H1 (cell line): ENCODE data around the gene FNDC7. TPM values are rescaled to one million over a fixed set of nuclear protein-coding genes. Genes with fewer than 3 reads are reported as not detected.

Source experiments
- CTCF ChIA-PET: fragments of 300-600 bp; sonication (Branson Sonifier 250); formaldehyde crosslinking; loops from one replicate; lab custom pipeline; 2021; ENCODE audit not compliant: partially characterized antibody; lab: Charles Lee
- POLR2A ChIA-PET: fragments of 300-600 bp; sonication (Branson Sonifier 250); formaldehyde crosslinking; loops from one replicate; lab custom pipeline; 2021; ENCODE audit warnings: inconsistent platforms; ENCODE audit not compliant: partially characterized antibody; lab: Charles Lee
- DNase-seq, 2 experiments: peaks; one replicate each; pipeline versions ENCODE4 v3.0.0 to v3.0.0-alpha.2; 2010 to 2022; ENCODE audit warnings: low spot score in 2 of 2, low read depth in 1 of 2, mixed read lengths in 1 of 2
- FAIRE-seq: peaks from 2 replicates; lab custom pipeline; 2011; peaks lifted over from hg19 to GRCh38; lab: Jason Lieb, UNC
- H2AFZ ChIP-seq: 2 replicates; pipeline ENCODE4 v1.8.1; 2012; ENCODE audit warnings: low read length, inconsistent platforms
- H2AK5ac ChIP-seq: 2 replicates; pipeline ENCODE4 v1.6.1; 2013; ENCODE audit warnings: low read depth, low read length
- H2BK120ac ChIP-seq: replicated peaks from 2 replicates; pipeline ENCODE3; 2013; ENCODE audit warnings: low read depth, low read length, inconsistent platforms
- H2BK12ac ChIP-seq: 2 replicates; pipeline ENCODE4 v1.6.1; 2013; ENCODE audit warnings: low read depth, low read length
- H2BK15ac ChIP-seq: 2 replicates; pipeline ENCODE4 v1.6.1; 2013; ENCODE audit warnings: low read length
- H2BK20ac ChIP-seq: 2 replicates; pipeline ENCODE4 v1.6.1; 2013; ENCODE audit warnings: low read length
- H2BK5ac ChIP-seq: 2 replicates; pipeline ENCODE4 v1.6.1; 2013; ENCODE audit warnings: low read depth, low read length
- H3K14ac ChIP-seq: 2 replicates; pipeline ENCODE4 v1.6.1; 2013; ENCODE audit warnings: inconsistent platforms; ENCODE audit not compliant: insufficient read length
- H3K18ac ChIP-seq: 2 replicates; pipeline ENCODE4 v1.6.1; 2013; ENCODE audit warnings: low read length; ENCODE audit errors: extremely low read depth
- H3K23ac ChIP-seq: 2 replicates; pipeline ENCODE4 v1.6.1; 2013; ENCODE audit warnings: inconsistent platforms; ENCODE audit not compliant: insufficient read length
- H3K23me2 ChIP-seq: 2 replicates; pipeline ENCODE4 v1.6.1; 2013; ENCODE audit warnings: low read depth, low read length
- H3K27ac ChIP-seq: 2 replicates; pipeline ENCODE4 v1.6.1; 2011; ENCODE audit warnings: low read depth, low read length, inconsistent platforms
- H3K27me3 ChIP-seq, 4 experiments: replicated peaks in 1 of 4; 1 replicate in 1 of 4; 2 replicates in 3 of 4; pipeline versions ENCODE4 v1.6.1 to v1.8.1; 2011 to 2013; ENCODE audit warnings: low read length in 3 of 4, mild to moderate bottlenecking in 3 of 4, inconsistent platforms in 2 of 4, mixed read lengths in 2 of 4, moderate library complexity in 1 of 4; ENCODE audit not compliant: control insufficient read depth in 3 of 4, insufficient read depth in 3 of 4; ENCODE audit errors: extremely low read depth in 1 of 4
- H3K36me3 ChIP-seq, 4 experiments: 2 replicates each; pipeline versions ENCODE4 v1.6.1 to v1.8.1; 2011 to 2013; ENCODE audit warnings: mild to moderate bottlenecking in 4 of 4, low read length in 3 of 4, moderate library complexity in 2 of 4, control low read depth in 1 of 4, inconsistent platforms in 1 of 4; ENCODE audit not compliant: insufficient read depth in 4 of 4, control insufficient read depth in 2 of 4
- H3K4ac ChIP-seq: replicated peaks from 2 replicates; pipeline ENCODE3; 2013; ENCODE audit warnings: low read length, low read depth, mixed read lengths, inconsistent platforms; ENCODE audit not compliant: insufficient read length
- H3K4me1 ChIP-seq, 4 experiments: replicated peaks in 1 of 4; 1 replicate in 1 of 4; 2 replicates in 3 of 4; pipeline versions ENCODE4 v1.6.1 to v1.8.1; 2011 to 2013; ENCODE audit warnings: low read length in 3 of 4, inconsistent platforms in 2 of 4, mixed read lengths in 1 of 4; ENCODE audit not compliant: insufficient read depth in 4 of 4, control insufficient read depth in 3 of 4
- H3K4me2 ChIP-seq, 2 experiments: 2 replicates each; pipeline versions ENCODE4 v1.6.1 to v1.8.1; 2011 to 2013; ENCODE audit warnings: low read depth in 2 of 2, low read length in 2 of 2, control low read depth in 1 of 2, inconsistent platforms in 1 of 2, mild to moderate bottlenecking in 1 of 2; ENCODE audit not compliant: insufficient read depth in 1 of 2
- H3K4me3 ChIP-seq, 4 experiments: fragments of 200-600, 300-600 bp in 1 of 4; sonication (generic), shearing (Covaris generic), sonication (Bioruptor Twin) in 1 of 4; 2 replicates each; pipeline versions ENCODE4 v1.5.1 to v1.8.1; 2011 to 2016; ENCODE audit warnings: low read length in 4 of 4, low read depth in 3 of 4, control low read depth in 2 of 4, inconsistent platforms in 2 of 4, mild to moderate bottlenecking in 2 of 4, mixed read lengths in 1 of 4, moderate library complexity in 1 of 4; ENCODE audit not compliant: insufficient read depth in 2 of 4; ENCODE audit errors: extremely low read depth in 1 of 4
- H3K56ac ChIP-seq: replicated peaks from 2 replicates; pipeline ENCODE3; 2013; ENCODE audit warnings: low read depth, mild to moderate bottlenecking, mixed read lengths, low read length, inconsistent platforms; ENCODE audit not compliant: insufficient read length
- H3K79me1 ChIP-seq: 2 replicates; pipeline ENCODE4 v1.6.1; 2013; ENCODE audit warnings: low read depth, low read length, control low read depth
- H3K79me2 ChIP-seq, 2 experiments: 2 replicates each; pipeline versions ENCODE4 v1.6.1 to v1.8.1; 2012 to 2013; ENCODE audit warnings: low read length in 2 of 2, mild to moderate bottlenecking in 2 of 2, inconsistent platforms in 1 of 2; ENCODE audit not compliant: insufficient read depth in 2 of 2, control insufficient read depth in 1 of 2
- H3K9ac ChIP-seq, 4 experiments: replicated peaks in 1 of 4; 1 replicate in 1 of 4; 2 replicates in 3 of 4; pipeline versions ENCODE4 v1.6.1 to v1.8.1; 2011 to 2013; ENCODE audit warnings: low read depth in 3 of 4, low read length in 3 of 4, control low read depth in 2 of 4, mild to moderate bottlenecking in 2 of 4, moderate library complexity in 2 of 4, inconsistent platforms in 1 of 4; ENCODE audit errors: extremely low read depth in 1 of 4
- H3K9me3 ChIP-seq, 2 experiments: 2 replicates each; pipeline versions ENCODE4 v1.6.1 to v1.8.1; 2012 to 2013; ENCODE audit warnings: mild to moderate bottlenecking in 2 of 2, moderate library complexity in 2 of 2, control low read depth in 1 of 2, inconsistent platforms in 1 of 2, low read depth in 1 of 2, low read length in 1 of 2, mixed read lengths in 1 of 2; ENCODE audit not compliant: insufficient read depth in 2 of 2
- H4K20me1 ChIP-seq, 2 experiments: replicated peaks in 1 of 2; 2 replicates each; pipeline versions ENCODE3 to v1.8.1; 2011 to 2013; ENCODE audit warnings: inconsistent platforms in 2 of 2, low read length in 2 of 2, mild to moderate bottlenecking in 1 of 2; ENCODE audit not compliant: insufficient read depth in 2 of 2, control insufficient read depth in 1 of 2
- H4K5ac ChIP-seq: 2 replicates; pipeline ENCODE4 v1.6.1; 2013; ENCODE audit warnings: low read length, low read depth, mixed read lengths, inconsistent platforms; ENCODE audit not compliant: insufficient read length
- H4K8ac ChIP-seq: 2 replicates; pipeline ENCODE4 v1.8.0; 2013; ENCODE audit warnings: mild to moderate bottlenecking, moderate library complexity, low read length, inconsistent platforms; ENCODE audit not compliant: insufficient read depth; ENCODE audit errors: extremely low read depth
- H4K91ac ChIP-seq: replicated peaks from 2 replicates; pipeline ENCODE3; 2013; ENCODE audit warnings: low read length, mixed read lengths, inconsistent platforms; ENCODE audit not compliant: insufficient read length
- EZH2 ChIP-seq: fragments of 200-600 bp; sonication (generic); IDR thresholded peaks from 2 replicates; pipeline ENCODE4 v1.7.1; 2012; ENCODE audit warnings: low read depth, mild to moderate bottlenecking, moderate library complexity, low read length, inconsistent platforms; ENCODE audit not compliant: severe bottlenecking
- FOSL1 ChIP-seq: IDR thresholded peaks from 2 replicates; pipeline ENCODE4 v1.6.1; 2011; ENCODE audit warnings: mild to moderate bottlenecking, low read depth, low read length, moderate library complexity; ENCODE audit not compliant: insufficient read depth
- RNF2 ChIP-seq: fragments of 200-900, 300-1000 bp; sonication (generic); IDR thresholded peaks from 2 replicates; pipeline ENCODE4 v1.7.1; 2016; ENCODE audit warnings: borderline replicate concordance, low read depth, mild to moderate bottlenecking, antibody characterized with exemption, low read length; ENCODE audit not compliant: poor library complexity, severe bottlenecking; ENCODE audit errors: missing control alignments
- SIN3A ChIP-seq, 2 experiments: IDR thresholded peaks in 1 of 2; conservative IDR thresholded peaks in 1 of 2; 2 replicates each; pipeline ENCODE4 v1.6.1; 2011 to 2012; ENCODE audit warnings: low read length in 2 of 2, improper control_type of control experiment in 1 of 2, low read depth in 1 of 2, mild to moderate bottlenecking in 1 of 2
- SIX5 ChIP-seq: IDR thresholded peaks from 2 replicates; pipeline ENCODE4 v1.6.1; 2011; ENCODE audit warnings: mild to moderate bottlenecking, low read depth, low read length
- SP1 ChIP-seq: IDR thresholded peaks from 2 replicates; pipeline ENCODE4 v1.6.1; 2011; ENCODE audit warnings: low read depth, low read length
- TBP ChIP-seq: IDR thresholded peaks from 2 replicates; pipeline ENCODE4 v1.6.1; 2011; ENCODE audit warnings: low read depth, low read length, improper control_type of control experiment
- USF2 ChIP-seq: IDR thresholded peaks from 2 replicates; pipeline ENCODE4 v1.6.1; 2011; ENCODE audit warnings: low read length, improper control_type of control experiment
- ZNF274 ChIP-seq: IDR thresholded peaks from 2 replicates; pipeline ENCODE4 v1.7.0; 2012; ENCODE audit warnings: low read length, borderline replicate concordance; ENCODE audit errors: extremely low read depth
- WGBS, 2 experiments: shearing (Covaris generic) in 1 of 2; methylation state at CpG; one replicate each; pipeline versions ENCODE4 v1.1.6 to v1.1.7; 2013 to 2015; ENCODE audit warnings: low lambda C conversion rate in 2 of 2, mixed read lengths in 2 of 2, inconsistent platforms in 1 of 2, low coverage in 1 of 2, missing lambda C conversion rate in 1 of 2; ENCODE audit not compliant: insufficient replicate concordance in 2 of 2, insufficient coverage in 1 of 2, insufficient read length in 1 of 2; ENCODE audit errors: extremely low coverage in 1 of 2, missing lambda C conversion rate in 1 of 2; 5-methylcytosine and 5-hydroxymethylcytosine counted together
- polyA plus RNA-seq, 7 experiments: library from polyadenylated mRNA; depleted of rRNA in 3 of 7; stranded (reverse) in 5 of 7; unstranded in 2 of 7; fragments of >200 nt in 5 of 7; fragments of 200-250 nt in 2 of 7; gene quantifications; 1 replicate in 5 of 7; 2 replicates in 1 of 7; 4 replicates in 1 of 7; pipeline versions ENCODE4 v1.2.1 to v1.2.3, GENCODE V29; 2011 to 2013; ENCODE audit warnings: missing spikeins in 2 of 7, mixed read lengths in 2 of 7
- total RNA-seq: library from RNA; stranded (reverse); fragmentation: NEBNext Ultra II Directional; extraction: Animal tissue kit (Norgen Biotek cat#: 25700); gene quantifications from 2 replicates; pipeline ENCODE4 v1.2.1, GENCODE V29; 2021
- TF ChIP-seq, protein P1 (sequence below): IDR thresholded peaks from 2 replicates; pipeline ENCODE4 v1.6.1; 2012; ENCODE audit warnings: inconsistent platforms

The FNDC7 gene
- total and polyA plus RNA-seq, 2 of the 8 experiments (the other 6 are each of a cell fraction or from before 2014, with no cell fraction given) = 0.13 to 0.20 TPM

GRCh38 chr1:108706643-108707042 lies 6.1 kb upstream of the FNDC7 start:
- Histone ChIP-seq H3K4me1 (no peaks in the 10 kb centered on the region), H3K79me2 (no peaks in the 10 kb centered on the region), H4K8ac (no peak overlapping the region), H2BK20ac (no peak overlapping the region), H2BK120ac (no peak overlapping the region), H3K56ac (no peak overlapping the region), H3K4me3 (no peak overlapping the region), H2AFZ (no peak overlapping the region), H3K36me3 (peaks cover 0 to 4% (median under 1%) of the 10 kb centered on the region in 4 experiments; a peak in 1 of 8 replicates), H3K18ac (no peak overlapping the region), H3K4me2 (no peak overlapping the region), H3K14ac (no peak overlapping the region), H2BK12ac (no peak overlapping the region), H2AK5ac (no peak overlapping the region), H3K9me3 (no peaks in the 10 kb centered on the region), H3K4ac (no peak overlapping the region), H3K23ac (no peak overlapping the region), H3K23me2 (no peaks in the 10 kb centered on the region), H3K9ac (no peak overlapping the region), H2BK15ac (no peak overlapping the region), H2BK5ac (no peak overlapping the region), H3K27me3 (no peaks in the 10 kb centered on the region), H4K5ac (no peak overlapping the region), H4K20me1 (no peaks in the 10 kb centered on the region), H3K79me1 (no peaks in the 10 kb centered on the region), H3K27ac (no peak overlapping the region), H4K91ac (no peak overlapping the region)
- CTCF ChIA-PET = no interaction called here
- POLR2A ChIA-PET = interaction anchor here (2.0 to 5.4 kb wide), 2 partner anchors 14 to 15 kb away, joined by 5 to 79 read pairs; partner anchors contain the start of gene PRPF38B
- TF ChIP-seq ZNF274 = no peak
- no peak for TF ChIP-seq USF2
- TF ChIP-seq EZH2 = no peak
- TF ChIP-seq SIN3A (conservative IDR thresholded peaks at IDR 0.05 in 1 of 2, IDR thresholded peaks at IDR 0.05 in 1 of 2; ENCODE audit: low read depth in 1 of 2, low read length in 2 of 2) = no peak
- no peak for TF ChIP-seq RNF2
- no peak for TF ChIP-seq FOSL1
- TF ChIP-seq SIX5 = no peak
- TF ChIP-seq, protein P1, sequence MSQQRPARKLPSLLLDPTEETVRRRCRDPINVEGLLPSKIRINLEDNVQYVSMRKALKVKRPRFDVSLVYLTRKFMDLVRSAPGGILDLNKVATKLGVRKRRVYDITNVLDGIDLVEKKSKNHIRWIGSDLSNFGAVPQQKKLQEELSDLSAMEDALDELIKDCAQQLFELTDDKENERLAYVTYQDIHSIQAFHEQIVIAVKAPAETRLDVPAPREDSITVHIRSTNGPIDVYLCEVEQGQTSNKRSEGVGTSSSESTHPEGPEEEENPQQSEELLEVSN = no peak
- no peak for TF ChIP-seq TBP
- no peak for TF ChIP-seq SP1
- DNase-seq (no peak), FAIRE-seq (no peak)
- WGBS, 2 experiments = 96% methylated on average over 3 of the region's 3 CpGs; no CpG with 5 or more reads in 1 of the 2 experiments
